HL-60 (cell line): ENCODE measurements around the gene GLRX5.

Experiments
- POLR2AphosphoS5 ChIP-seq: IDR thresholded peaks from 2 replicates; pipeline ENCODE4 v1.6.1; 2012; ENCODE audit warnings: low read depth
- SPI1 ChIP-seq: IDR thresholded peaks from 2 replicates; pipeline ENCODE4 v1.6.1; 2012; ENCODE audit warnings: low read depth, mild to moderate bottlenecking, borderline replicate concordance
- TF ChIP-seq, protein P1 (sequence below): IDR thresholded peaks from one replicate; pipeline ENCODE4 v1.5.1; 2011; ENCODE audit warnings: low read length, control low read depth, inconsistent platforms; ENCODE audit not compliant: insufficient read depth
- TF ChIP-seq, protein P2 (sequence below): IDR thresholded peaks from 2 replicates; pipeline ENCODE4 v1.6.1; 2012; ENCODE audit warnings: low read depth; ENCODE audit not compliant: insufficient replicate concordance

DNA sequence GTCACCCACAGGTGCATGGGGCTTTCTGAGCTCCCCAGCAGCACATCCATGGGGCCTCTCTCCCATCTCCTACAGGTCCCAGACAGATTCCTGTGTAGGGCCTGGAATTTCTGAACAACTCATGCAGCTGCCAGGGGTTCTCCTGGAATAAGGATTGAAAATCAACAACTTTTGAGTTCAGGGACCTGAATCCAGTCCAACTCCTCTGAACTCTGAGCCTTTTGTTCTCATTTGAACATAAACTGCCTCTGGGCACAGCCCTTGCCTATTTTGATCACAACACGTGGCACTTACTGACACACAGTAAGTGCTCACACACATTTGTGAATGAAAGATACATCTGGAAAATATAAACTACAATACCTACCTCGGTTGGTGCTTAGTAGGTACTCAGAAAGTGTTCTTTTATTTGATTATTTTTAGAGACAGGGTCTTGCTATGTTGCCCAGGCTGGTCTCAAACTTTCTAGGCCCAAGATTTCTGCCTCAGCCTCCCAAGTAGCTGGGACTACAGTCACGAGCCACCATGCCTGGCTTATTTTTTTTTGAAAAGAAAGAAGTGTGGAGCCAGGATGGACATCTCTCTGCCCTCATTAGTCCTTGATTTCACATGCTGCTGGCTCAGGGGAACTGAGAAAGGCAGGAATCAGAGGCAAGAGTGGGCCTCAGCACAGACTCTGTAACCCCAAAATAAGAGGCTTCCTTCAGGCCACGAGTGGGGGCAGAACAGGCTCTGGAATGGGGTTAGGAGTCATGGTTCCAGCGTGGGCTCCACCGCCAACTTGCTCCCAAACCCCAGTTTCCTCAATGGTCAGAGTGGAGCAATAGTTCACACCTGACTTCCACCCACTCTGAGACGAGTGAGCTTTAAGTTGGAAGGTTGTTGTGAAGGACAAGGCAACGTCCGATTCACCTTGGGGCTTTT, 45.4 kb upstream of the GLRX5 start:
- TF ChIP-seq, protein P1, sequence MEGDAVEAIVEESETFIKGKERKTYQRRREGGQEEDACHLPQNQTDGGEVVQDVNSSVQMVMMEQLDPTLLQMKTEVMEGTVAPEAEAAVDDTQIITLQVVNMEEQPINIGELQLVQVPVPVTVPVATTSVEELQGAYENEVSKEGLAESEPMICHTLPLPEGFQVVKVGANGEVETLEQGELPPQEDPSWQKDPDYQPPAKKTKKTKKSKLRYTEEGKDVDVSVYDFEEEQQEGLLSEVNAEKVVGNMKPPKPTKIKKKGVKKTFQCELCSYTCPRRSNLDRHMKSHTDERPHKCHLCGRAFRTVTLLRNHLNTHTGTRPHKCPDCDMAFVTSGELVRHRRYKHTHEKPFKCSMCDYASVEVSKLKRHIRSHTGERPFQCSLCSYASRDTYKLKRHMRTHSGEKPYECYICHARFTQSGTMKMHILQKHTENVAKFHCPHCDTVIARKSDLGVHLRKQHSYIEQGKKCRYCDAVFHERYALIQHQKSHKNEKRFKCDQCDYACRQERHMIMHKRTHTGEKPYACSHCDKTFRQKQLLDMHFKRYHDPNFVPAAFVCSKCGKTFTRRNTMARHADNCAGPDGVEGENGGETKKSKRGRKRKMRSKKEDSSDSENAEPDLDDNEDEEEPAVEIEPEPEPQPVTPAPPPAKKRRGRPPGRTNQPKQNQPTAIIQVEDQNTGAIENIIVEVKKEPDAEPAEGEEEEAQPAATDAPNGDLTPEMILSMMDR, result no peak
- TF ChIP-seq POLR2AphosphoS5, result no peak
- no peak for TF ChIP-seq SPI1
- TF ChIP-seq, protein P2, sequence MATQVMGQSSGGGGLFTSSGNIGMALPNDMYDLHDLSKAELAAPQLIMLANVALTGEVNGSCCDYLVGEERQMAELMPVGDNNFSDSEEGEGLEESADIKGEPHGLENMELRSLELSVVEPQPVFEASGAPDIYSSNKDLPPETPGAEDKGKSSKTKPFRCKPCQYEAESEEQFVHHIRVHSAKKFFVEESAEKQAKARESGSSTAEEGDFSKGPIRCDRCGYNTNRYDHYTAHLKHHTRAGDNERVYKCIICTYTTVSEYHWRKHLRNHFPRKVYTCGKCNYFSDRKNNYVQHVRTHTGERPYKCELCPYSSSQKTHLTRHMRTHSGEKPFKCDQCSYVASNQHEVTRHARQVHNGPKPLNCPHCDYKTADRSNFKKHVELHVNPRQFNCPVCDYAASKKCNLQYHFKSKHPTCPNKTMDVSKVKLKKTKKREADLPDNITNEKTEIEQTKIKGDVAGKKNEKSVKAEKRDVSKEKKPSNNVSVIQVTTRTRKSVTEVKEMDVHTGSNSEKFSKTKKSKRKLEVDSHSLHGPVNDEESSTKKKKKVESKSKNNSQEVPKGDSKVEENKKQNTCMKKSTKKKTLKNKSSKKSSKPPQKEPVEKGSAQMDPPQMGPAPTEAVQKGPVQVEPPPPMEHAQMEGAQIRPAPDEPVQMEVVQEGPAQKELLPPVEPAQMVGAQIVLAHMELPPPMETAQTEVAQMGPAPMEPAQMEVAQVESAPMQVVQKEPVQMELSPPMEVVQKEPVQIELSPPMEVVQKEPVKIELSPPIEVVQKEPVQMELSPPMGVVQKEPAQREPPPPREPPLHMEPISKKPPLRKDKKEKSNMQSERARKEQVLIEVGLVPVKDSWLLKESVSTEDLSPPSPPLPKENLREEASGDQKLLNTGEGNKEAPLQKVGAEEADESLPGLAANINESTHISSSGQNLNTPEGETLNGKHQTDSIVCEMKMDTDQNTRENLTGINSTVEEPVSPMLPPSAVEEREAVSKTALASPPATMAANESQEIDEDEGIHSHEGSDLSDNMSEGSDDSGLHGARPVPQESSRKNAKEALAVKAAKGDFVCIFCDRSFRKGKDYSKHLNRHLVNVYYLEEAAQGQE, result no peak
